IMR-90 (cell line): ENCODE results near the gene SETD9. TPM values are rescaled to one million over a fixed set of nuclear protein-coding genes. Genes with fewer than 3 reads are reported as not detected.

Experiments
- ATAC-seq: fragments of 200-7000 bp; cut with Tn5 transposase; 2 replicates; pipeline ENCODE4 v1.9.1; 2020; ENCODE audit warnings: low read depth, mild to moderate bottlenecking, moderate library complexity
- BruUV-seq: library from RNA; stranded (reverse); fragments of 400-500 nt; replicated peaks from 2 replicates; lab custom pipeline; 2021; lab: Mats Ljungman, UMichigan
- CTCF ChIA-PET: fragments of 300-600 bp; formaldehyde crosslinking; extraction: SDS; loops from one replicate; lab custom pipeline; 2021; ENCODE audit warnings: antibody characterized with exemption; lab: Yijun Ruan, JAX
- POLR2A ChIA-PET: fragments of 300-600 bp; sonication (Branson Sonifier 250); formaldehyde crosslinking; loops from one replicate; lab custom pipeline; 2022; ENCODE audit warnings: antibody characterized with exemption; ENCODE audit not compliant: unreplicated experiment; lab: Charles Lee
- DNase-seq: peaks from one replicate; pipeline ENCODE4 v3.0.0; 2013
- H2AFZ ChIP-seq: replicated peaks from 2 replicates; pipeline ENCODE3; 2013; ENCODE audit warnings: low read length, mild to moderate bottlenecking; ENCODE audit not compliant: poor library complexity
- H2AK5ac ChIP-seq: 2 replicates; pipeline ENCODE4 v1.6.1; 2013; ENCODE audit warnings: low read depth, low read length, inconsistent platforms
- H2AK9ac ChIP-seq: replicated peaks from 2 replicates; pipeline ENCODE3; 2013; ENCODE audit warnings: mild to moderate bottlenecking, low read depth, low read length, moderate library complexity; ENCODE audit not compliant: poor library complexity
- H2BK120ac ChIP-seq: 2 replicates; pipeline ENCODE4 v1.6.1; 2013; ENCODE audit warnings: low read depth, low read length, inconsistent platforms
- H2BK15ac ChIP-seq: 3 replicates; pipeline ENCODE4 v1.6.1; 2013; ENCODE audit warnings: low read depth, low read length, inconsistent platforms
- H2BK20ac ChIP-seq: 2 replicates; pipeline ENCODE4 v1.6.1; 2013; ENCODE audit warnings: low read depth, mild to moderate bottlenecking, inconsistent platforms, low read length, moderate library complexity
- H2BK5ac ChIP-seq: 2 replicates; pipeline ENCODE4 v1.6.1; 2013; ENCODE audit warnings: mild to moderate bottlenecking, low read depth, low read length, inconsistent platforms; ENCODE audit not compliant: poor library complexity, severe bottlenecking
- H3K14ac ChIP-seq: replicated peaks from 2 replicates; pipeline ENCODE4 v1.6.1; 2013; ENCODE audit warnings: low read depth, low read length, inconsistent platforms
- H3K18ac ChIP-seq: 2 replicates; pipeline ENCODE4 v1.6.1; 2013; ENCODE audit warnings: low read depth, low read length, control low read depth
- H3K23ac ChIP-seq: 2 replicates; pipeline ENCODE4 v1.6.1; 2013; ENCODE audit warnings: low read depth, low read length, inconsistent platforms
- H3K27ac ChIP-seq: 2 replicates; pipeline ENCODE4 v1.5.1; 2013; ENCODE audit warnings: mild to moderate bottlenecking, control low read depth, low read length; ENCODE audit not compliant: insufficient read depth
- H3K27me3 ChIP-seq: 2 replicates; pipeline ENCODE4 v1.6.1; 2013; ENCODE audit warnings: low read length; ENCODE audit not compliant: control insufficient read depth, insufficient read depth
- H3K36me3 ChIP-seq: 2 replicates; pipeline ENCODE4 v1.6.1; 2013; ENCODE audit warnings: low read length, mixed read lengths; ENCODE audit not compliant: control insufficient read depth, insufficient read depth
- H3K4ac ChIP-seq: 2 replicates; pipeline ENCODE4 v1.6.1; 2013; ENCODE audit warnings: low read depth, low read length, inconsistent platforms
- H3K4me1 ChIP-seq: 2 replicates; pipeline ENCODE4 v1.6.1; 2013; ENCODE audit warnings: low read length, mixed read lengths; ENCODE audit not compliant: control insufficient read depth, insufficient read depth
- H3K4me2 ChIP-seq: 2 replicates; pipeline ENCODE4 v1.6.1; 2013; ENCODE audit warnings: low read depth, mild to moderate bottlenecking, control low read depth, low read length, moderate library complexity
- H3K4me3 ChIP-seq: 2 replicates; pipeline ENCODE4 v1.5.1; 2013; ENCODE audit warnings: low read depth, mild to moderate bottlenecking, control low read depth, low read length, moderate library complexity; ENCODE audit not compliant: insufficient read depth
- H3K56ac ChIP-seq: 2 replicates; pipeline ENCODE4 v1.6.1; 2013; ENCODE audit warnings: low read length, inconsistent platforms; ENCODE audit not compliant: insufficient read depth; ENCODE audit errors: extremely low read depth
- H3K79me1 ChIP-seq, 2 experiments: 2 replicates each; pipeline ENCODE4 v1.6.1; 2013; ENCODE audit warnings: low read length in 2 of 2, inconsistent platforms in 1 of 2, low read depth in 1 of 2
- H3K9ac ChIP-seq: 2 replicates; pipeline ENCODE4 v1.6.1; 2013; ENCODE audit warnings: low read depth, low read length, control low read depth
- H3K9me1 ChIP-seq: 2 replicates; pipeline ENCODE4 v1.6.1; 2013; ENCODE audit warnings: low read length, inconsistent platforms; ENCODE audit not compliant: insufficient read depth
- H3K9me3 ChIP-seq: 2 replicates; pipeline ENCODE4 v1.6.1; 2013; ENCODE audit warnings: low read length; ENCODE audit not compliant: control insufficient read depth, insufficient read depth
- H4K20me1 ChIP-seq: 2 replicates; pipeline ENCODE4 v1.6.1; 2013; ENCODE audit warnings: low read length, inconsistent platforms; ENCODE audit not compliant: insufficient read depth
- H4K5ac ChIP-seq: 2 replicates; pipeline ENCODE4 v1.6.1; 2013; ENCODE audit warnings: mild to moderate bottlenecking, low read depth, low read length, control low read depth
- H4K8ac ChIP-seq, 2 experiments: 2 replicates each; pipeline ENCODE4 v1.6.1; 2013; ENCODE audit warnings: low read depth in 2 of 2, low read length in 2 of 2, control low read depth in 1 of 2, inconsistent platforms in 1 of 2
- H4K91ac ChIP-seq: 2 replicates; pipeline ENCODE4 v1.6.1; 2013; ENCODE audit warnings: low read depth, low read length, inconsistent platforms; ENCODE audit not compliant: insufficient read depth
- BHLHE40 ChIP-seq: fragments of 150-350 bp; IDR thresholded peaks from 2 replicates; pipeline ENCODE4 v1.6.1; 2016; ENCODE audit warnings: mild to moderate bottlenecking, low read depth, low read length
- WGBS, 2 experiments: methylation state at CpG; one replicate each; pipeline versions ENCODE4 v1.1.5 to v1.1.7; 2013; ENCODE audit warnings: missing lambda C conversion rate in 2 of 2; ENCODE audit not compliant: insufficient read length in 1 of 2; ENCODE audit errors: extremely low coverage in 2 of 2; 5-methylcytosine and 5-hydroxymethylcytosine counted together
- dilution Hi-C: fragments of 300-500 bp; cut with HindIII; formaldehyde crosslinking; loops from one replicate; pipeline ENCODE4 v1.14.3; 2018; ENCODE audit warnings: low sequenced_read_pairs; ENCODE audit not compliant: unreplicated experiment
- in situ Hi-C: fragments of 300-500 bp; cut with MboI; formaldehyde crosslinking; loops from 3 replicates; pipeline ENCODE4 v1.14.3; 2019; ENCODE audit warnings: low sequenced_read_pairs, inconsistent platforms, mixed read lengths
- intact Hi-C: fragments of 100-400 bp; cut with micrococcal nuclease; formaldehyde crosslinking; loops from 2 replicates; pipeline ENCODE4 v1.10.0; 2022
- polyA plus RNA-seq, 3 experiments: library from polyadenylated mRNA; depleted of rRNA; stranded (reverse); fragments of >200 nt; gene quantifications; 2 replicates each; pipeline ENCODE4 v1.2.3, GENCODE V29; 2012; ENCODE audit warnings: low replicate concordance in 1 of 3
- total RNA-seq: library from RNA; depleted of rRNA; stranded (reverse); fragments of >200 nt; gene quantifications from 2 replicates; pipeline ENCODE4 v1.2.3, GENCODE V29; 2012

Gene SETD9
- total and polyA plus RNA-seq, 2 of the 4 experiments (the other 2 are of a cell fraction) = 3.9 to 8.1 TPM

DNA sequence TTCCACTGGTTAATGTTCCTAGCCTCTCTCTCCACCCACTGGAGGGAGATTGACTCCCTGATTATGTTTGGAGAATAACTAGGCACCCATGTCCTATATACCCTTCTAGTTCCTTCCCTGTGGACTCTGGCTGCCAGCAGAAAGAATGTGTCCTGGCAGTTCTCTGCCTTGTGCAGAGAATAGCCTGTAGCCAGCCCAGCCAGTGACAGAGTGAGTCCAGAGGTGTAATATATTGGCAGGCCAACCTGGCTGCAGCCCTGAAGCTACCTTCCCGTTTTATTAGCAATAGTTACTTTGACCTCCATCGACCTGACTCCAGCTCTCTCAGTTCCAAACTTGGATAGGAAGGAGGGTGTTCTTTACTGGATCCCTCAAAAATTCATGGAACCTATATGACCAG, 8.1 kb downstream of the SETD9 start:
- H3K18ac ChIP-seq = no peak overlapping the region
- H3K9ac ChIP-seq = no peak overlapping the region
- no peaks in the 10 kb centered on the region for H3K9me1 ChIP-seq
- TF ChIP-seq BHLHE40 = no peak
- 0 out of 2 replicates have a peak, but pooled peaks have one; percentile 24 for ATAC-seq
- no peaks in the 10 kb centered on the region for H4K20me1 ChIP-seq
- in situ Hi-C loops (loop anchor here (25.0 kb wide), 1 partner anchor 1545 kb away; the partner anchor contains the start of gene PLK2), dilution Hi-C loops (no loop called here), intact Hi-C loops (no loop called here)
- CTCF ChIA-PET = interaction anchor here (0.7 kb wide), 1 partner anchor 80 kb away, joined by 3 read pairs; no protein-coding TSS in a partner anchor
- no peak overlapping the region for H2BK15ac ChIP-seq
- no peaks in the 10 kb centered on the region for H3K9me3 ChIP-seq
- H3K23ac ChIP-seq = no peak overlapping the region
- peaks cover 5% of the 10 kb centered on the region for H3K36me3 ChIP-seq
- H3K4me3 ChIP-seq = no peak overlapping the region
- H4K8ac ChIP-seq = no peak overlapping the region
- no peak overlapping the region for H3K4ac ChIP-seq
- H4K91ac ChIP-seq = no peak overlapping the region
- H3K4me2 ChIP-seq = no peak overlapping the region
- H2AFZ ChIP-seq = no peak overlapping the region
- H3K79me1 ChIP-seq = peaks cover 6% of the 10 kb centered on the region in 2 experiments; a peak in 1 of 4 replicates
- no peak for DNase-seq
- no peak overlapping the region for H3K56ac ChIP-seq
- H3K14ac ChIP-seq = no peak overlapping the region
- POLR2A ChIA-PET = no interaction called here
- no peak overlapping the region for H2BK5ac ChIP-seq
- no peak overlapping the region for H3K27ac ChIP-seq
- H3K27me3 ChIP-seq = no peaks in the 10 kb centered on the region
- no peak overlapping the region for H2AK5ac ChIP-seq
- no CpG with 5 or more reads among the region's 2 CpGs for WGBS, 2 experiments
- H4K5ac ChIP-seq = no peak overlapping the region
- no TSS peak for BruUV-seq
- no peaks in the 10 kb centered on the region for H3K4me1 ChIP-seq
- H2AK9ac ChIP-seq = no peak overlapping the region
- no peak overlapping the region for H2BK120ac ChIP-seq
- H2BK20ac ChIP-seq = no peak overlapping the region
